HEK293T (cell line): ENCODE measurements around the gene BID.

Source experiments
- CTCF ChIA-PET: fragments of 350-600 bp; formaldehyde crosslinking; extraction: SDS; loops from one replicate; lab custom pipeline; 2021; ENCODE audit warnings: antibody characterized with exemption, inconsistent platforms; lab: Yijun Ruan, JAX
- POLR2A ChIA-PET: fragments of 350-600 bp; formaldehyde crosslinking; extraction: SDS; loops from one replicate; lab custom pipeline; 2020; ENCODE audit warnings: antibody characterized with exemption, inconsistent platforms; lab: Yijun Ruan, JAX
- DNase-seq: peaks from one replicate; pipeline ENCODE4 v3.0.0; 2012; ENCODE audit warnings: mixed read lengths; ENCODE audit errors: extremely low spot score
- ARNT ChIP-seq: fragments of 450-650 bp; IDR thresholded peaks from 2 replicates; pipeline ENCODE4 v1.6.1; 2017; ENCODE audit warnings: mild to moderate bottlenecking
- BHLHE40 ChIP-seq: fragments of 450-650 bp; IDR thresholded peaks from 2 replicates; pipeline ENCODE4 v1.6.1; 2016; ENCODE audit warnings: mild to moderate bottlenecking, moderate library complexity, borderline replicate concordance
- CTBP1 ChIP-seq: fragments of 450-650 bp; IDR thresholded peaks from 2 replicates; pipeline ENCODE4 v1.6.1; 2016; ENCODE audit warnings: borderline replicate concordance
- ELF4 ChIP-seq: fragments of 450-650 bp; IDR thresholded peaks from 2 replicates; pipeline ENCODE4 v1.6.1; 2017; ENCODE audit warnings: antibody characterized with exemption
- FOXA1 ChIP-seq: fragments of 450-650 bp; IDR thresholded peaks from 2 replicates; pipeline ENCODE4 v1.6.1; 2016; ENCODE audit warnings: mild to moderate bottlenecking
- FOXK2 ChIP-seq: fragments of 450-650 bp; IDR thresholded peaks from 2 replicates; pipeline ENCODE4 v1.6.1; 2016; ENCODE audit warnings: mild to moderate bottlenecking
- FOXM1 ChIP-seq: fragments of 450-650 bp; IDR thresholded peaks from 2 replicates; pipeline ENCODE4 v1.6.1; 2017; ENCODE audit warnings: mild to moderate bottlenecking, borderline replicate concordance
- HDGF ChIP-seq: fragments of 450-650 bp; IDR thresholded peaks from 2 replicates; pipeline ENCODE4 v1.6.1; 2017; ENCODE audit warnings: antibody characterized with exemption, borderline replicate concordance
- L3MBTL2 ChIP-seq: fragments of 450-650 bp; conservative IDR thresholded peaks from 2 replicates; pipeline ENCODE4 v1.6.1; 2016; ENCODE audit warnings: mild to moderate bottlenecking
- LEF1 ChIP-seq: fragments of 450-650 bp; IDR thresholded peaks from 2 replicates; pipeline ENCODE4 v1.6.1; 2017; ENCODE audit warnings: mild to moderate bottlenecking, borderline replicate concordance
- NFRKB ChIP-seq: fragments of 450-650 bp; IDR thresholded peaks from 2 replicates; pipeline ENCODE4 v1.6.1; 2016; ENCODE audit warnings: mild to moderate bottlenecking, moderate library complexity
- PKNOX1 ChIP-seq: fragments of 450-650 bp; IDR thresholded peaks from 2 replicates; pipeline ENCODE4 v1.6.1; 2016
- SP1 ChIP-seq: fragments of 450-650 bp; IDR thresholded peaks from 2 replicates; pipeline ENCODE4 v1.6.1; 2017
- SUZ12 ChIP-seq: fragments of 450-650 bp; IDR thresholded peaks from 2 replicates; pipeline ENCODE4 v1.6.1; 2016; ENCODE audit warnings: mild to moderate bottlenecking
- TARDBP ChIP-seq: fragments of 450-650 bp; IDR thresholded peaks from 2 replicates; pipeline ENCODE4 v1.6.1; 2016
- ZNF384 ChIP-seq: fragments of 450-650 bp; IDR thresholded peaks from 2 replicates; pipeline ENCODE4 v1.6.1; 2016

BID gene

GRCh38 chr22:17774206-17774925 is at the start of gene BID:
Gene BID, minus strand, starts transcription at chr22:17774469. Its CDS starts 24,353 bp downstream, at chr22:17750116.
- ChIA-PET POLR2A (interaction anchor here (0.6 to 1.9 kb wide), 5 partner anchors 10 to 124 kb away, joined by 3 to 16 read pairs (median 6); no protein-coding TSS in a partner anchor), CTCF (interaction anchor here (1.2 to 1.3 kb wide), 2 partner anchors 11 to 32 kb away, joined by 3 to 4 read pairs; no protein-coding TSS in a partner anchor)
- TF ChIP-seq FOXA1: no peak
- TF ChIP-seq FOXK2: no peak
- peak; percentile 54 for DNase-seq

GRCh38 chr22:17823964-17824363 is 49.7 kb upstream of the BID start:
- ChIA-PET POLR2A (no interaction called here), CTCF (no interaction called here)
- TF ChIP-seq CTBP1: no peak
- DNase-seq: no peak

GRCh38 chr22:17823226-17823625 is 49.0 kb upstream of the BID start:
- ChIA-PET POLR2A (no interaction called here), CTCF (no interaction called here)
- no peak for TF ChIP-seq SP1
- TF ChIP-seq L3MBTL2: no peak
- TF ChIP-seq PKNOX1: no peak
- no peak for TF ChIP-seq LEF1
- TF ChIP-seq BHLHE40: no peak
- TF ChIP-seq FOXA1: no peak
- no peak for TF ChIP-seq ARNT
- no peak for TF ChIP-seq SUZ12
- no peak for TF ChIP-seq FOXM1

GRCh38 chr22:17822087-17822486 is 47.8 kb upstream of the BID start:
- DNase-seq: no peak
- ChIA-PET POLR2A (no interaction called here), CTCF (no interaction called here)
- TF ChIP-seq PKNOX1: no peak

More at GRCh38 chr22:17823226-17823625, 49.0 kb upstream of the BID start:
- no peak for DNase-seq

- no peak for DNase-seq
- ChIA-PET CTCF (no interaction called here), POLR2A (no interaction called here)
- TF ChIP-seq FOXK2 (no peak), L3MBTL2 (no peak), FOXM1 (no peak)
These were observed 46.7 kb upstream of the BID start for GRCh38 chr22:17820879-17821439.

- CTCF ChIA-PET: no interaction called here
- TF ChIP-seq ZNF384 (no peak), FOXM1 (no peak), PKNOX1 (no peak), LEF1 (no peak), L3MBTL2 (no peak), CTBP1 (no peak), ELF4 (no peak), HDGF (no peak), BHLHE40 (no peak), NFRKB (no peak), FOXK2 (no peak)
- POLR2A ChIA-PET: no interaction called here
- DNase-seq: no peak
These were observed 44.4 kb upstream of the BID start for GRCh38 chr22:17818649-17819048.

- TF ChIP-seq TARDBP (no peak), FOXK2 (no peak), SUZ12 (no peak), ZNF384 (no peak), ELF4 (no peak), SP1 (no peak), ARNT (no peak), FOXA1 (no peak), NFRKB (no peak)
- ChIA-PET CTCF (no interaction called here), POLR2A (no interaction called here)
These were observed 43.9 kb upstream of the BID start for GRCh38 chr22:17818180-17818579.

More at GRCh38 chr22:17818180-17818579, 43.9 kb upstream of the BID start:
- DNase-seq: no peak
